ENCODE measurements around the gene GALNT7.

GALNT7 gene

GRCh38 chr4:173293663-173294062, 125.1 kb downstream of the GALNT7 start:
- Mint-ChIP-seq H3K27me3 (no peaks in the 10 kb centered on the region), H3K27ac (no peak overlapping the region), H3K4me3 (no peak overlapping the region), H3K9me3 (no peaks in the 10 kb centered on the region), H3K4me1 (ENCODE audit: low read depth in 2 of 2) (peaks cover 5 to 6% of the 10 kb centered on the region in 2 donors), H3K36me3 (ENCODE audit: insufficient read depth) (peaks cover 7% of the 10 kb centered on the region)
- ATAC-seq (replicated peaks) (no peak), DNase-seq (no peak)

- no peaks in the 10 kb centered on the region for H3K27me3 Mint-ChIP-seq
- ATAC-seq (replicated peaks) (no peak), DNase-seq (no peak)
- H3K4me1 Mint-ChIP-seq (ENCODE audit: low read depth in 2 of 2), result peaks cover 0 to 2% of the 10 kb centered on the region in 2 donors
- peaks cover 7% of the 10 kb centered on the region for H3K36me3 Mint-ChIP-seq (ENCODE audit: insufficient read depth)
- H3K4me3 Mint-ChIP-seq, result no peak overlapping the region
- H3K27ac Mint-ChIP-seq, result no peak overlapping the region
- no peaks in the 10 kb centered on the region for H3K9me3 Mint-ChIP-seq
Observed at GRCh38 chr4:173294444-173294843, 125.8 kb downstream of the GALNT7 start.

- Mint-ChIP-seq H3K9me3 (no peaks in the 10 kb centered on the region), H3K4me1 (ENCODE audit: low read depth in 2 of 2) (peaks cover 0 to 3% of the 10 kb centered on the region in 2 donors), H3K27me3 (no peaks in the 10 kb centered on the region), H3K4me3 (no peak overlapping the region), H3K36me3 (ENCODE audit: insufficient read depth) (peaks cover 4% of the 10 kb centered on the region), H3K27ac (peak overlapping the region in 1 of 2 donors; percentile 46)
- ATAC-seq (replicated peaks), result peak; percentile 31
- DNase-seq, result peak in 2 of 3 experiments; percentile 11 to 25
Observed at GRCh38 chr4:173301518-173302201, 133.0 kb downstream of the GALNT7 start.

GRCh38 chr4:173307778-173308177, 139.2 kb downstream of the GALNT7 start:
- Mint-ChIP-seq H3K27me3 (no peaks in the 10 kb centered on the region), H3K9me3 (no peaks in the 10 kb centered on the region), H3K4me1 (ENCODE audit: low read depth in 2 of 2) (peaks cover 0 to 2% of the 10 kb centered on the region in 2 donors), H3K27ac (no peak overlapping the region), H3K4me3 (no peak overlapping the region), H3K36me3 (ENCODE audit: insufficient read depth) (no peaks in the 10 kb centered on the region)
- no peak for ATAC-seq (replicated peaks)
- no peak for DNase-seq

- Mint-ChIP-seq H3K27ac (no peak overlapping the region), H3K4me3 (no peak overlapping the region), H3K36me3 (ENCODE audit: insufficient read depth) (no peaks in the 10 kb centered on the region), H3K4me1 (ENCODE audit: low read depth in 2 of 2) (peaks cover 0 to 2% of the 10 kb centered on the region in 2 donors), H3K27me3 (no peaks in the 10 kb centered on the region), H3K9me3 (no peaks in the 10 kb centered on the region)
- ATAC-seq (replicated peaks) (no peak), DNase-seq (no peak)
Observed at GRCh38 chr4:173311368-173311767, 142.8 kb downstream of the GALNT7 start.

- ATAC-seq (replicated peaks), result no peak
- Mint-ChIP-seq H3K4me1 (ENCODE audit: low read depth in 2 of 2) (no peaks in the 10 kb centered on the region), H3K4me3 (no peak overlapping the region), H3K9me3 (no peaks in the 10 kb centered on the region), H3K36me3 (ENCODE audit: insufficient read depth) (no peaks in the 10 kb centered on the region), H3K27me3 (no peaks in the 10 kb centered on the region), H3K27ac (no peak overlapping the region)
- DNase-seq, result no peak
Observed at GRCh38 chr4:173314715-173315114, 146.1 kb downstream of the GALNT7 start.

- Mint-ChIP-seq H3K27ac (no peak overlapping the region), H3K4me3 (no peak overlapping the region), H3K36me3 (ENCODE audit: insufficient read depth) (no peaks in the 10 kb centered on the region), H3K9me3 (no peaks in the 10 kb centered on the region), H3K4me1 (ENCODE audit: low read depth in 2 of 2) (no peaks in the 10 kb centered on the region), H3K27me3 (no peaks in the 10 kb centered on the region)
- DNase-seq (no peak), ATAC-seq (replicated peaks) (no peak)
Observed at GRCh38 chr4:173316060-173316459, 147.4 kb downstream of the GALNT7 start.

GRCh38 chr4:173317004-173317403, 148.4 kb downstream of the GALNT7 start:
- DNase-seq (no peak), ATAC-seq (replicated peaks) (no peak)
- H3K4me3 Mint-ChIP-seq, result no peak overlapping the region
- no peak overlapping the region for H3K27ac Mint-ChIP-seq
- H3K4me1 Mint-ChIP-seq (ENCODE audit: low read depth in 2 of 2), result no peaks in the 10 kb centered on the region
- no peaks in the 10 kb centered on the region for H3K27me3 Mint-ChIP-seq
- no peaks in the 10 kb centered on the region for H3K36me3 Mint-ChIP-seq (ENCODE audit: insufficient read depth)
- H3K9me3 Mint-ChIP-seq, result no peaks in the 10 kb centered on the region

- Mint-ChIP-seq H3K9me3 (no peaks in the 10 kb centered on the region), H3K4me3 (no peak overlapping the region), H3K27ac (no peak overlapping the region), H3K27me3 (no peaks in the 10 kb centered on the region), H3K36me3 (ENCODE audit: insufficient read depth) (no peaks in the 10 kb centered on the region), H3K4me1 (ENCODE audit: low read depth in 2 of 2) (no peaks in the 10 kb centered on the region)
- no peak for ATAC-seq (replicated peaks)
- no peak for DNase-seq
Observed at GRCh38 chr4:173318240-173318639, 149.6 kb downstream of the GALNT7 start.

GRCh38 chr4:173318648-173319211, 150.1 kb downstream of the GALNT7 start:
- H3K36me3 Mint-ChIP-seq (ENCODE audit: insufficient read depth), result no peaks in the 10 kb centered on the region
- H3K27ac Mint-ChIP-seq, result no peak overlapping the region
- H3K27me3 Mint-ChIP-seq, result no peaks in the 10 kb centered on the region
- no peak overlapping the region for H3K4me3 Mint-ChIP-seq
- DNase-seq (no peak), ATAC-seq (replicated peaks) (peak; percentile 50)
- no peaks in the 10 kb centered on the region for H3K4me1 Mint-ChIP-seq (ENCODE audit: low read depth in 2 of 2)
- H3K9me3 Mint-ChIP-seq, result no peaks in the 10 kb centered on the region

- Mint-ChIP-seq H3K36me3 (ENCODE audit: insufficient read depth) (no peaks in the 10 kb centered on the region), H3K4me3 (no peak overlapping the region), H3K9me3 (no peaks in the 10 kb centered on the region), H3K27ac (no peak overlapping the region), H3K27me3 (no peaks in the 10 kb centered on the region), H3K4me1 (ENCODE audit: low read depth in 2 of 2) (no peaks in the 10 kb centered on the region)
- ATAC-seq (replicated peaks) (no peak), DNase-seq (no peak)
Observed at GRCh38 chr4:173319696-173320095, 151.1 kb downstream of the GALNT7 start.

- H3K4me3 Mint-ChIP-seq, result no peak overlapping the region
- peaks cover 16% of the 10 kb centered on the region for H3K36me3 Mint-ChIP-seq (ENCODE audit: insufficient read depth)
- DNase-seq, result no peak
- H3K27me3 Mint-ChIP-seq, result no peaks in the 10 kb centered on the region
- no peak overlapping the region for H3K27ac Mint-ChIP-seq
- H3K4me1 Mint-ChIP-seq (ENCODE audit: low read depth in 2 of 2), result no peaks in the 10 kb centered on the region
- no peaks in the 10 kb centered on the region for H3K9me3 Mint-ChIP-seq
- no peak for ATAC-seq (replicated peaks)
Observed at GRCh38 chr4:173325007-173325736, 156.6 kb downstream of the GALNT7 start.

GRCh38 chr4:173328236-173328901, 159.8 kb downstream of the GALNT7 start:
- ATAC-seq (replicated peaks), result no peak
- Mint-ChIP-seq H3K27me3 (no peaks in the 10 kb centered on the region), H3K9me3 (no peaks in the 10 kb centered on the region), H3K4me3 (no peak overlapping the region), H3K36me3 (ENCODE audit: insufficient read depth) (peaks cover 38% of the 10 kb centered on the region), H3K4me1 (ENCODE audit: low read depth in 2 of 2) (peaks cover 9 to 15% of the 10 kb centered on the region in 2 donors), H3K27ac (no peak overlapping the region)
- DNase-seq, result no peak

Data from effector memory CD8-positive, alpha-beta T cell (primary cell).